Choroid plexus epithelial cell (primary cell): Measurements from ENCODE around the gene INSC.

Experiments
- DNase-seq: peaks from one replicate; pipeline ENCODE4 v3.0.0-alpha.2; 2010; ENCODE audit warnings: low read depth
- H3K4me3 ChIP-seq: 2 replicates; pipeline ENCODE4 v1.5.1; 2011; ENCODE audit warnings: low read depth, mild to moderate bottlenecking, control low read depth, low read length, moderate library complexity
- CTCF ChIP-seq: conservative IDR thresholded peaks from 2 replicates; pipeline ENCODE4 v1.5.1; 2011; ENCODE audit warnings: low read depth, mild to moderate bottlenecking, control low read depth, inconsistent platforms, low read length, moderate library complexity

The INSC gene

DNA sequence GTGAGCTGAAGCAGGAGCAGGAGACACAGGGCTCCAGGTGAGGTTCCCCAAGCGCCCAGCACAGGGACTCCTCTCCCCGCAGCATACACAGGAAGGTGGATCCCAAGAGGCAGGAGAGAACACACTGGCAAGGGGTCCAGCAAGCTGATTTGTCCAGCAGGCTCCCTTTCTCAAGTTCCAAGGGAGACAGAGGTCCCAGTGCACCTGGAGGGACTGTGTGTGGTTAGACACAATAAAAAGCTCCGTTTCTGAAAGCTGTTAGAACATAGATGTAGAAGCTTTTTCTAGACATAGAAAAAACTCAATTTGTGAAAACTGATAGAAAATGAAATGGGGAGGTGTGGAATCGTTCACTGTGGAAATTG, 39.6 kb upstream of the INSC start:
- DNase-seq: no peak
- H3K4me3 ChIP-seq: no peak overlapping the region
- TF ChIP-seq CTCF: no peak

GRCh38 chr11:15091175-15091574, 23.5 kb upstream of the INSC start:
- TF ChIP-seq CTCF: no peak
- no peak for DNase-seq
- no peak overlapping the region for H3K4me3 ChIP-seq

DNA sequence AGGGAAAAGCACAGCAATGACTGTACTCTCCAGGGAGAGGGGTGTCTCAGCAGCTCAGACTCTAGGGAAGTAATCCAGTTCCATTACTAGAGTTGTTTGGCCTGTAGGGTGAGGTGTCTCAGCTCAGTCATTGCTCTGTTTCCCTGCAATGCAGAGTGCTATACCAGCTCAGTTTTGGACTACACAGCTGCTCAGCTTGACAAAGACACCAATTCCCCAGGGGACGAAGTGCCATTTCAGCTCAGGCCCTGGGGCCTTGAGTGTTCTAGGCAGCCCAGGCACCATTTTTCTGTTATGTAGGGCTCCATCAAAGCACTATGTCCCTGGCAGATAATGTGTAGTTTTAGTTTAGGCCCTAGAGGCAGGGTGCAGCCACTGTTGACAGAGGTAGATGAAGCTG, 23.1 kb upstream of the INSC start:
- no peak overlapping the region for H3K4me3 ChIP-seq
- TF ChIP-seq CTCF: no peak
- DNase-seq: no peak

DNA sequence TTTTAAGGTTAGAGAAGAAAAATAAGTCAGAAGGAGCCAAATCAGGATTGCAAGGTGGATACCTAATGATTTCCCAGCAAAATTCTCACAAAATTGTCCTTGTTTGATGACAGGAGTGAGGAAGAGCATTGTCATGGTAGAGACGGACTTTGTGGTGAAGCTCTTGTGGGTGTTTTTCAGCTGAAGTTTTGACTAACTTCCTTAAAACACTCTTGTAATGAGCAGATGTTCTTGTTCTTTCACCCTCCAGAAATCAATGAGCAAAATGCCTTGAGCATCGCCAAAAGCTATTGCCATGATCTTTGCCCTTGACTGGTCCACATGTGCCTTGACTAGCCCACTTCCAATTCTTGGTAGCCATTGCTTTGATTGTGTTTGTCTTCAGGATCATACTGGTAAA, 21.3 kb upstream of the INSC start:
- TF ChIP-seq CTCF: no peak
- DNase-seq: no peak
- no peak overlapping the region for H3K4me3 ChIP-seq

GRCh38 chr11:15095736-15096228, 18.9 kb upstream of the INSC start:
- DNase-seq: no peak
- TF ChIP-seq CTCF: no peak
- H3K4me3 ChIP-seq: no peak overlapping the region

DNA sequence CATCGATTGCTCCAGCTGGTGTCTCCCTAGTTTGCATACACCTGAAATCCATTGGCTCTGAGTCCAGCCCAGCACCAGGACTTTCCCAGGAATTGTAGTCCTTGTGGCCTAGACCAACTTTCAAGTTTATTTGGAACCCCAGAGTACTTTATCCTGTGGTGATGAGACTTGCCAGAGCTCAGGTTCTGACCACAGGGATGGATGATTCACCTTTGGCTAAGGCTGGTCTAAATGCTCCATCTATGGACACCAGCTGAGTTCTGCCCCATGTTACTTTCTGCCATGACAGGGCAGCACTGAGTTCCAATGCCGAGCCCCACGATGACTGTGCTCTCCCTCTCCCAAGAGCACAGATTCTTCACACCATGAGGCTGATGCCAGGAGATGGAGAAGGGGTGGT, 17.3 kb upstream of the INSC start:
- DNase-seq: no peak
- no peak for TF ChIP-seq CTCF
- no peak overlapping the region for H3K4me3 ChIP-seq

DNA sequence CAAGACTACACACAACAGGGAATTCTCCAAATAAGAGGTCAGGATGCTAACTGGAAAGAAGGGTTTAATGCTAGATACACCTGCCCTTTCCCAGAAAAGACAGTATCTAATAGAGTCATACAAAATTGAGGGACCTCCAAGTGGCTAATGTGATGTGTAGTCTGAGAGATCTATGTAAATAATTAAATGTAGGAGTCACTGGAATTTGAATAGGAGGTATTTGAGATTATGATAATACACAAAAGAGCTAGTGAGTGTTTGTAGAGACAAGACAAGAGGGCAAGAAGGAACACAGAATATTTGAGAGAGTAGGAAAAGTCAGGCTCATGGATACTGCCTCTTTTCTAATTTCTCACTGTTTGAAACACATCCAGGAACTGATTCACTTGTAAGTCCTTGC, 15.5 kb upstream of the INSC start:
- no peak for TF ChIP-seq CTCF
- H3K4me3 ChIP-seq: no peak overlapping the region
- DNase-seq: no peak
